Epithelial cell of esophagus (primary cell): ENCODE results near the gene OXNAD1.

Experiments
- DNase-seq: peaks from one replicate; pipeline ENCODE4 v3.0.0; 2010; ENCODE audit warnings: low read depth
- H3K4me3 ChIP-seq: 2 replicates; pipeline ENCODE4 v1.5.1; 2011; ENCODE audit warnings: mild to moderate bottlenecking, low read length, control low read depth
- CTCF ChIP-seq: IDR thresholded peaks from 2 replicates; pipeline ENCODE4 v1.5.1; 2011; ENCODE audit warnings: low read depth, mild to moderate bottlenecking, low read length, control low read depth, inconsistent platforms; ENCODE audit not compliant: insufficient read depth; ENCODE audit errors: missing control alignments

The OXNAD1 gene

GRCh38 chr3:16336825-16337224, 71.8 kb downstream of the OXNAD1 start:
- TF ChIP-seq CTCF = no peak
- no peak for DNase-seq

GRCh38 chr3:16337856-16338540, 73.0 kb downstream of the OXNAD1 start:
- no peak for DNase-seq

More at GRCh38 chr3:16336825-16337224, 71.8 kb downstream of the OXNAD1 start:
- H3K4me3 ChIP-seq = no peak overlapping the region

GRCh38 chr3:16338999-16339398, 74.0 kb downstream of the OXNAD1 start:
- no peak for TF ChIP-seq CTCF
- H3K4me3 ChIP-seq = no peak overlapping the region
- DNase-seq = peak; percentile 93

More at GRCh38 chr3:16337856-16338540, 73.0 kb downstream of the OXNAD1 start:
- no peak for TF ChIP-seq CTCF
- no peak overlapping the region for H3K4me3 ChIP-seq

GRCh38 chr3:16343101-16343500, 78.1 kb downstream of the OXNAD1 start:
- DNase-seq = no peak
- no peak overlapping the region for H3K4me3 ChIP-seq
- TF ChIP-seq CTCF = no peak

GRCh38 chr3:16346413-16347081, 81.5 kb downstream of the OXNAD1 start:
- TF ChIP-seq CTCF = no peak
- no peak for DNase-seq
- no peak overlapping the region for H3K4me3 ChIP-seq

- no peak for TF ChIP-seq CTCF
- H3K4me3 ChIP-seq = no peak overlapping the region
- no peak for DNase-seq
Measured at GRCh38 chr3:16347548-16347947, 82.5 kb downstream of the OXNAD1 start.

GRCh38 chr3:16349986-16350596, 85.1 kb downstream of the OXNAD1 start:
- H3K4me3 ChIP-seq = no peak overlapping the region
- DNase-seq = peak; percentile 70
- TF ChIP-seq CTCF = no peak
